ENCODE data around the gene FEM1B. TPM values are rescaled to one million over a fixed set of nuclear protein-coding genes. Genes with fewer than 3 reads are reported as not detected.

The FEM1B gene
- total RNA-seq, 1 experiment from 2014 or later = 41.0 TPM

DNA sequence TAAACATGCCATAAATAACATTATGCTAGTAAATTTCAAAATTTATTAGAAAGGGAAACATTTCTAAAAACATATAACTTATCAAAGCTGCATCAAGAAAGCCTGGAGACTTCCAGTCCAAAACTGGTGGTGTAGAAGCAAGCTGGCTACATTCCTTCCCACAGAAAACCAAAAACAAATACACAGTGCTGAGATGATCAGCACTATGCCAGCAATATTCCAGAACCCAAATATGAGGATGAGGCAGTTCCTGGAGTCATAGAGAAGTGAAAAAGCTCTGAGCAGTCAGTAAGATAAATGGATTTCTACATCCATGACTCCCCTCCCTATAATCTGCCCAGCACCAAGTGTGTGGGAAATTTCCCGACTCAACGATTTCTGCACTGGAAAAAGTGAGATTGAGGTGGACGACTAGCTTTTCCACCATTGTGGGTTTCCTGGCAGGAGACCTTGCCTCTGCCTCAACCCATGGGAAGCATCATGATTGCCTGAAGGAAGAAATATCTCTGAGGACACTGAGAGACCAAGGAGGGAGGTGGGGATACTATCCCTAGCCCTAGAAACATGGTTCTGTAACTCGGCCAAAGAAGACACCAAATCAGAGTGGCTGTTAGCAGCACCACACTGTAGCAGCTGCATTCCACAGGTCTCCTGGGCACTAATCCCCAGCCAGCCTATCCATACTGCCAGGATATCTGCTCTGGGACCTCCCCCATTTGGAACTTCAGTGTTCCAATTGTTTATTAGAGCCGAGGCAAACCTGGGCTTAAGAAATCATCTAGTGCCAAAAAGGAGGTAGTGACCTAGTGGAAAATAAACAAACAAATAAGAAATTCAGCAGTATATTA lies 36.2 kb upstream of the FEM1B start:
- Histone ChIP-seq H3K27me3 (replicated peaks; ENCODE audit: control insufficient read depth, insufficient read depth, low read length) (no peaks in the 10 kb centered on the region), H3K36me3 (ENCODE audit: control insufficient read depth, insufficient read depth, low read length) (no peaks in the 10 kb centered on the region), H3K4me3 (ENCODE audit: low read depth, low read length) (no peak overlapping the region), H3K4me1 (no peaks in the 10 kb centered on the region), H3K9me3 (peaks cover 4% of the 10 kb centered on the region; the same call in 1 of the 2 replicates)
- CTCF ChIA-PET = no interaction called here
- Mint-ChIP-seq H3K9me3 (ENCODE audit: unreplicated experiment) (peaks cover 9% of the 10 kb centered on the region), H3K4me3 (ENCODE audit: unreplicated experiment) (no peak overlapping the region), H3K4me1 (ENCODE audit: low read depth, unreplicated experiment) (no peaks in the 10 kb centered on the region), H3K27me3 (ENCODE audit: insufficient read depth, unreplicated experiment) (no peaks in the 10 kb centered on the region), H3K27ac (ENCODE audit: unreplicated experiment) (no peak overlapping the region), H3K36me3 (ENCODE audit: insufficient read depth, unreplicated experiment) (no peaks in the 10 kb centered on the region)
- TF ChIP-seq, protein P1, sequence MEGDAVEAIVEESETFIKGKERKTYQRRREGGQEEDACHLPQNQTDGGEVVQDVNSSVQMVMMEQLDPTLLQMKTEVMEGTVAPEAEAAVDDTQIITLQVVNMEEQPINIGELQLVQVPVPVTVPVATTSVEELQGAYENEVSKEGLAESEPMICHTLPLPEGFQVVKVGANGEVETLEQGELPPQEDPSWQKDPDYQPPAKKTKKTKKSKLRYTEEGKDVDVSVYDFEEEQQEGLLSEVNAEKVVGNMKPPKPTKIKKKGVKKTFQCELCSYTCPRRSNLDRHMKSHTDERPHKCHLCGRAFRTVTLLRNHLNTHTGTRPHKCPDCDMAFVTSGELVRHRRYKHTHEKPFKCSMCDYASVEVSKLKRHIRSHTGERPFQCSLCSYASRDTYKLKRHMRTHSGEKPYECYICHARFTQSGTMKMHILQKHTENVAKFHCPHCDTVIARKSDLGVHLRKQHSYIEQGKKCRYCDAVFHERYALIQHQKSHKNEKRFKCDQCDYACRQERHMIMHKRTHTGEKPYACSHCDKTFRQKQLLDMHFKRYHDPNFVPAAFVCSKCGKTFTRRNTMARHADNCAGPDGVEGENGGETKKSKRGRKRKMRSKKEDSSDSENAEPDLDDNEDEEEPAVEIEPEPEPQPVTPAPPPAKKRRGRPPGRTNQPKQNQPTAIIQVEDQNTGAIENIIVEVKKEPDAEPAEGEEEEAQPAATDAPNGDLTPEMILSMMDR (IDR thresholded peaks at IDR 0.05; ENCODE audit: insufficient read depth in 1 of 2, low read depth in 1 of 2, low read length in 1 of 2, severe bottlenecking in 1 of 2, unreplicated experiment in 1 of 2) = no peak
- BruUV-seq (replicated peaks) = no TSS peak
- POLR2A ChIA-PET = no interaction called here
- intact Hi-C loops (cut with micrococcal nuclease; ENCODE audit: unreplicated experiment) = no loop called here
- DNase-seq = no peak

DNA sequence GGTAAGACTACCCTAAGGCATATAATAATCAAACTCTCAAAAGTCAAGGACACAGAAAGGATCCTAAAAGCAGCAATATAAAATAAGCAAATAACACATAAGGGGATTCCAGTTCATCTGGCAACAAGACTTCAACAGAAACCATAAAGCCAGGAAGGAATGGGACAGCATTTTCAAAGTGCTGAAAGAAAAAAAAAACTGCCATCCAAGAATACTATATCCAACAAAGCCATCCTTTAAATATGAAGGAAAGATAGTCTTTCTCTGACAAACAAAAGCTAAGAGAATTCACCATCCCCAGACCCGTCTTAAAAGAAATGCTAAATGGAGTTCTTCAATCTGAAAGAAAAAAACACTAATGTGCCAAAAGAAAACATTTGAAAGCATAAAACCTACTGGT lies 33.3 kb upstream of the FEM1B start:
- Mint-ChIP-seq H3K27ac (ENCODE audit: unreplicated experiment) (no peak overlapping the region), H3K27me3 (ENCODE audit: insufficient read depth, unreplicated experiment) (peaks cover 2% of the 10 kb centered on the region), H3K4me3 (ENCODE audit: unreplicated experiment) (no peak overlapping the region), H3K9me3 (ENCODE audit: unreplicated experiment) (peaks cover 9% of the 10 kb centered on the region), H3K36me3 (ENCODE audit: insufficient read depth, unreplicated experiment) (no peaks in the 10 kb centered on the region), H3K4me1 (ENCODE audit: low read depth, unreplicated experiment) (no peaks in the 10 kb centered on the region)
- H3K36me3 ChIP-seq (ENCODE audit: control insufficient read depth, insufficient read depth, low read length) = no peaks in the 10 kb centered on the region
- no peak for DNase-seq
- ChIA-PET CTCF (no interaction called here), POLR2A (no interaction called here)
- H3K27me3 ChIP-seq (replicated peaks; ENCODE audit: control insufficient read depth, insufficient read depth, low read length) = no peaks in the 10 kb centered on the region
- TF ChIP-seq, protein P1 (IDR thresholded peaks at IDR 0.05; ENCODE audit: insufficient read depth in 1 of 2, low read depth in 1 of 2, low read length in 1 of 2, severe bottlenecking in 1 of 2, unreplicated experiment in 1 of 2) = no peak
- peaks cover 4% of the 10 kb centered on the region; the same call in 1 of the 2 replicates for H3K9me3 ChIP-seq
- no peak overlapping the region for H3K4me3 ChIP-seq (ENCODE audit: low read depth, low read length)
- intact Hi-C loops (cut with micrococcal nuclease; ENCODE audit: unreplicated experiment) = no loop called here
- no TSS peak for BruUV-seq (replicated peaks)
- no peaks in the 10 kb centered on the region for H3K4me1 ChIP-seq

DNA sequence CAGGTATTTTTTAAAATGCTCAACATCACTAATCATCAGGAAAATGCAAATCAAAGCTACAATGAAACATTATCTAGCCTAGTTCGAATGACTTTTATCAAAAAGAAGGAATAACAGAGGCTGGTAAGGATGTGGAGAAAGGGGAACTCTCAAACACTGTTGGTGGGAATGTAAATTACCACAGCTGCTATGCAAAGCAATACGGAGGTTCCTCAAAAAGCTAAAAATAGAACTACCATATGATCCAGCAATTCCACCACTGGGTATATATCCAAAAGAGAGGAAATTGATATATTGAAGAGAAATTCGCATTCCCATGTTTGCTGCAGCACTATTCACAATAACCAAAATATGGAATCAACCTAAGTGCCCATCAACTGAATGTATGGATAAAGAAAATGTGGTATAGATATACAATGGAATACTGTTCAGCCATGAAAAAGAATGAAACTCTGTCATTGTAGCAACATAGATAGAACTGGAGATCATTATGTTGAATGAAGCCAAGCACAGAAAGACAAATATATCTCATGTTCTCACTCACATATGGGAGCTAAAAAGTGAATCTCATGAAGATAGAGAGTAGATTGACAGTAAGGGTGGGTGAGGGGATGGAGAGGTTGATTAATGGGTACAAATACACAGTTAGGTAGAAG lies 28.4 kb upstream of the FEM1B start:
- intact Hi-C loops (cut with micrococcal nuclease; ENCODE audit: unreplicated experiment) = no loop called here
- POLR2A ChIA-PET = no interaction called here
- no peaks in the 10 kb centered on the region for H3K36me3 Mint-ChIP-seq (ENCODE audit: insufficient read depth, unreplicated experiment)
- peaks cover 4% of the 10 kb centered on the region; the same call in 1 of the 2 replicates for H3K9me3 ChIP-seq
- H3K4me3 ChIP-seq (ENCODE audit: low read depth, low read length) = no peak overlapping the region
- no peaks in the 10 kb centered on the region for H3K4me1 ChIP-seq
- H3K27me3 ChIP-seq (replicated peaks; ENCODE audit: control insufficient read depth, insufficient read depth, low read length) = no peaks in the 10 kb centered on the region
- no peaks in the 10 kb centered on the region for H3K36me3 ChIP-seq (ENCODE audit: control insufficient read depth, insufficient read depth, low read length)
- no peak overlapping the region for H3K4me3 Mint-ChIP-seq (ENCODE audit: unreplicated experiment)
- TF ChIP-seq, protein P1 (IDR thresholded peaks at IDR 0.05; ENCODE audit: insufficient read depth in 1 of 2, low read depth in 1 of 2, low read length in 1 of 2, severe bottlenecking in 1 of 2, unreplicated experiment in 1 of 2) = no peak
- CTCF ChIA-PET = interaction anchor here (1.6 kb wide), 1 partner anchor 57 kb away, joined by 4 read pairs; no protein-coding TSS in a partner anchor
- H3K27me3 Mint-ChIP-seq (ENCODE audit: insufficient read depth, unreplicated experiment) = peaks cover 2% of the 10 kb centered on the region
- H3K27ac Mint-ChIP-seq (ENCODE audit: unreplicated experiment) = no peak overlapping the region
- DNase-seq = no peak
- no peaks in the 10 kb centered on the region for H3K4me1 Mint-ChIP-seq (ENCODE audit: low read depth, unreplicated experiment)
- BruUV-seq (replicated peaks) = no TSS peak
- peaks cover 9% of the 10 kb centered on the region for H3K9me3 Mint-ChIP-seq (ENCODE audit: unreplicated experiment)

All from Caco-2 (cell line).